Endodermal cell (in vitro differentiated cells): ENCODE data around the gene FTSJ3. TPM values are rescaled to one million over a fixed set of nuclear protein-coding genes. Genes with fewer than 3 reads are reported as not detected.

Source experiments
- DNase-seq: peaks from one replicate; pipeline ENCODE4 v3.0.0-alpha.2; 2017
- H3K27ac ChIP-seq: 2 replicates; pipeline ENCODE4 v1.5.1; 2013; ENCODE audit warnings: mild to moderate bottlenecking, low read depth, low read length, moderate library complexity
- H3K27me3 ChIP-seq: 2 replicates; pipeline ENCODE4 v1.6.1; 2013; ENCODE audit warnings: mild to moderate bottlenecking, low read length, moderate library complexity; ENCODE audit not compliant: insufficient read depth, control insufficient read depth, poor library complexity, severe bottlenecking
- H3K36me3 ChIP-seq: 2 replicates; pipeline ENCODE4 v1.7.0; 2013; ENCODE audit warnings: mild to moderate bottlenecking, low read length, moderate library complexity; ENCODE audit not compliant: control insufficient read depth, insufficient read depth
- H3K4me1 ChIP-seq: one replicate; pipeline ENCODE4 v1.7.0; 2013; ENCODE audit warnings: low read length; ENCODE audit not compliant: control insufficient read depth, insufficient read depth
- H3K4me3 ChIP-seq: 2 replicates; pipeline ENCODE4 v1.5.1; 2013; ENCODE audit warnings: mild to moderate bottlenecking, low read length, moderate library complexity
- H3K9ac ChIP-seq: 2 replicates; pipeline ENCODE4 v1.6.1; 2013; ENCODE audit warnings: mild to moderate bottlenecking, low read length, moderate library complexity; ENCODE audit not compliant: poor library complexity, severe bottlenecking; ENCODE audit errors: extremely low read depth
- H3K9me3 ChIP-seq: 2 replicates; pipeline ENCODE4 v1.6.1; 2013; ENCODE audit warnings: mild to moderate bottlenecking, low read length, moderate library complexity; ENCODE audit not compliant: control insufficient read depth
- H3K27ac Mint-ChIP-seq: 2 replicates; pipeline ENCODE4 v1.8.0; 2020; ENCODE audit warnings: mixed read lengths
- H3K27me3 Mint-ChIP-seq: 2 replicates; pipeline ENCODE4 v1.8.0; 2021; ENCODE audit warnings: mild to moderate bottlenecking, mixed read lengths; ENCODE audit not compliant: insufficient read depth
- H3K36me3 Mint-ChIP-seq: 2 replicates; pipeline ENCODE4 v1.8.0; 2020; ENCODE audit warnings: low read depth, mixed read lengths
- H3K4me1 Mint-ChIP-seq: 2 replicates; pipeline ENCODE4 v1.8.0; 2020; ENCODE audit warnings: mixed read lengths
- H3K4me3 Mint-ChIP-seq: 2 replicates; pipeline ENCODE4 v1.8.0; 2020; ENCODE audit warnings: mild to moderate bottlenecking, moderate library complexity, mixed read lengths
- H3K9me3 Mint-ChIP-seq: 2 replicates; pipeline ENCODE4 v1.8.0; 2020; ENCODE audit warnings: mild to moderate bottlenecking, mixed read lengths
- CTCF ChIP-seq: fragments of 200-600 bp; sonication (generic); conservative IDR thresholded peaks from 2 replicates; pipeline ENCODE4 v1.5.0; 2021; ENCODE audit warnings: antibody characterized with exemption, mild to moderate bottlenecking
- WGBS, 2 experiments: methylation state at CpG; one replicate each; pipeline versions ENCODE4 v1.1.5 to v1.1.7; 2013; ENCODE audit warnings: missing lambda C conversion rate in 2 of 2, mixed read lengths in 1 of 2; ENCODE audit not compliant: insufficient coverage in 1 of 2, insufficient read length in 1 of 2; 5-methylcytosine and 5-hydroxymethylcytosine counted together
- total RNA-seq, 2 donors: library from RNA; stranded (reverse); fragmentation: NEBNext Ultra II Directional in 1 of 2; extraction: Animal tissue kit (Norgen Biotek cat#: 25700) in 1 of 2; gene quantifications; 2 replicates in 1 of 2; 3 replicates in 1 of 2; pipeline ENCODE4 v1.2.1, GENCODE V29; 2021

FTSJ3 gene
- total RNA-seq, 2 donors from 2014 or later = 58.5 to 72.3 TPM

GRCh38 chr17:63832455-63832854, 5.0 kb upstream of the FTSJ3 start:
- no peaks in the 10 kb centered on the region for H3K9me3 Mint-ChIP-seq
- Histone ChIP-seq H3K4me3 (no peak overlapping the region), H3K27ac (no peak overlapping the region), H3K4me1 (no peaks in the 10 kb centered on the region), H3K9me3 (no peaks in the 10 kb centered on the region), H3K27me3 (no peaks in the 10 kb centered on the region), H3K9ac (no peak overlapping the region), H3K36me3 (peaks cover 67% of the 10 kb centered on the region)
- DNase-seq = no peak
- peaks cover 75% of the 10 kb centered on the region for H3K36me3 Mint-ChIP-seq
- TF ChIP-seq CTCF = peak; percentile 47
- peak overlapping the region; percentile 74 for H3K27ac Mint-ChIP-seq
- peaks cover 11% of the 10 kb centered on the region for H3K4me1 Mint-ChIP-seq
- H3K4me3 Mint-ChIP-seq = no peak overlapping the region
- 80 to 88% methylated on average over 1 to 2 of the region's 2 CpGs for WGBS, 2 experiments
- H3K27me3 Mint-ChIP-seq = no peaks in the 10 kb centered on the region

- H3K36me3 Mint-ChIP-seq = peaks cover 74% of the 10 kb centered on the region
- no peak overlapping the region for H3K4me3 Mint-ChIP-seq
- Histone ChIP-seq H3K9ac (no peak overlapping the region), H3K9me3 (no peaks in the 10 kb centered on the region), H3K36me3 (peaks cover 67% of the 10 kb centered on the region), H3K27me3 (no peaks in the 10 kb centered on the region), H3K27ac (no peak overlapping the region), H3K4me3 (no peak overlapping the region), H3K4me1 (no peaks in the 10 kb centered on the region)
- H3K27me3 Mint-ChIP-seq = no peaks in the 10 kb centered on the region
- H3K9me3 Mint-ChIP-seq = no peaks in the 10 kb centered on the region
- peak overlapping the region; percentile 74 for H3K27ac Mint-ChIP-seq
- DNase-seq = no peak
- H3K4me1 Mint-ChIP-seq = peaks cover 11% of the 10 kb centered on the region
- 94 to 100% methylated on average over 3 to 5 of the region's 5 CpGs for whole genome bisulfite sequencing, 2 experiments
- no peak for TF ChIP-seq CTCF
Observed at GRCh38 chr17:63832014-63832413, 4.6 kb upstream of the FTSJ3 start.

GRCh38 chr17:63831505-63831904, 4.0 kb upstream of the FTSJ3 start:
- 88 to 96% methylated on average over 4 to 8 of the region's 8 CpGs for WGBS, 2 experiments
- H3K9ac ChIP-seq = no peak overlapping the region
- H3K36me3 ChIP-seq = peaks cover 67% of the 10 kb centered on the region
- H3K27ac Mint-ChIP-seq = no peak overlapping the region
- no peak overlapping the region for H3K27ac ChIP-seq
- H3K4me3 Mint-ChIP-seq = no peak overlapping the region
- H3K27me3 ChIP-seq = no peaks in the 10 kb centered on the region
- no peaks in the 10 kb centered on the region for H3K9me3 ChIP-seq
- peaks cover 69% of the 10 kb centered on the region for H3K36me3 Mint-ChIP-seq
- no peaks in the 10 kb centered on the region for H3K27me3 Mint-ChIP-seq
- H3K4me1 ChIP-seq = no peaks in the 10 kb centered on the region
- peaks cover 11% of the 10 kb centered on the region for H3K4me1 Mint-ChIP-seq
- no peak for TF ChIP-seq CTCF
- no peak overlapping the region for H3K4me3 ChIP-seq
- no peaks in the 10 kb centered on the region for H3K9me3 Mint-ChIP-seq
- DNase-seq = no peak
